COLO829 (cell line): ENCODE results near the gene SLC41A1.
"Not testable (repeated sequence)": the region's sequence is repeated elsewhere in the genome, so short reads cannot be mapped to it uniquely, and the experiment has no call there.

Experiments used
- DNase-seq: peaks from one replicate; pipeline ENCODE4 v3.0.0; 2012; ENCODE audit warnings: low spot score

SLC41A1 gene

GRCh38 chr1:205812878-205813754, at the start of gene SLC41A1:
TSS of gene SLC41A1 (minus strand) at chr1:205813198. CDS start at chr1:205810441, 2,757 bp downstream.
- peak; percentile 100 for DNase-seq

GRCh38 chr1:205861540-205861939, 48.5 kb upstream of the SLC41A1 start:
- no peak for DNase-seq

GRCh38 chr1:205858141-205858961, 45.4 kb upstream of the SLC41A1 start:
- DNase-seq: no peak

GRCh38 chr1:205857501-205857900, 44.5 kb upstream of the SLC41A1 start:
- not testable (repeated sequence) for DNase-seq

GRCh38 chr1:205856433-205856832, 43.4 kb upstream of the SLC41A1 start:
- no peak for DNase-seq

GRCh38 chr1:205852969-205853368, 40.0 kb upstream of the SLC41A1 start:
- no peak for DNase-seq

- DNase-seq: no peak
Observed at GRCh38 chr1:205851993-205852392, 39.0 kb upstream of the SLC41A1 start.

GRCh38 chr1:205849619-205850355, 36.8 kb upstream of the SLC41A1 start, which contains the start of gene PM20D1:
TSS of gene PM20D1 (minus strand) at chr1:205850132. CDS start at chr1:205850072, 60 bp downstream.
- no peak for DNase-seq

GRCh38 chr1:205843036-205843859, 30.2 kb upstream of the SLC41A1 start:
- no peak for DNase-seq

GRCh38 chr1:205842229-205842628, 29.2 kb upstream of the SLC41A1 start:
- DNase-seq: no peak

GRCh38 chr1:205840146-205840923, 27.3 kb upstream of the SLC41A1 start:
- no peak for DNase-seq

- no peak for DNase-seq
Observed at GRCh38 chr1:205837382-205837970, 24.5 kb upstream of the SLC41A1 start.

GRCh38 chr1:205834751-205835150, 21.8 kb upstream of the SLC41A1 start:
- DNase-seq: no peak

- no peak for DNase-seq
Observed at GRCh38 chr1:205832326-205832751, 19.3 kb upstream of the SLC41A1 start.

- no peak for DNase-seq
Observed at GRCh38 chr1:205827623-205828022, 14.6 kb upstream of the SLC41A1 start.

- DNase-seq: no peak
Observed at GRCh38 chr1:205826995-205827394, 14.0 kb upstream of the SLC41A1 start.

- DNase-seq: no peak
Observed at GRCh38 chr1:205826016-205826806, 13.2 kb upstream of the SLC41A1 start.

- DNase-seq: no peak
Observed at GRCh38 chr1:205824180-205824579, 11.2 kb upstream of the SLC41A1 start.

GRCh38 chr1:205823260-205823659, 10.3 kb upstream of the SLC41A1 start:
- DNase-seq: not testable (repeated sequence)
